HG03175 (cell line): ENCODE measurements around the gene KRTAP5-3.
"Not testable (repeated sequence)": the region's sequence is repeated elsewhere in the genome, so short reads cannot be mapped to it uniquely, and the experiment has no call there.

Experiments
- ATAC-seq: cut with Tn5 transposase; IDR thresholded peaks from one replicate; pipeline ENCODE4 v1.9.1; 2021; ENCODE audit warnings: mild to moderate bottlenecking, moderate library complexity; ENCODE audit not compliant: unreplicated experiment

The KRTAP5-3 gene

DNA sequence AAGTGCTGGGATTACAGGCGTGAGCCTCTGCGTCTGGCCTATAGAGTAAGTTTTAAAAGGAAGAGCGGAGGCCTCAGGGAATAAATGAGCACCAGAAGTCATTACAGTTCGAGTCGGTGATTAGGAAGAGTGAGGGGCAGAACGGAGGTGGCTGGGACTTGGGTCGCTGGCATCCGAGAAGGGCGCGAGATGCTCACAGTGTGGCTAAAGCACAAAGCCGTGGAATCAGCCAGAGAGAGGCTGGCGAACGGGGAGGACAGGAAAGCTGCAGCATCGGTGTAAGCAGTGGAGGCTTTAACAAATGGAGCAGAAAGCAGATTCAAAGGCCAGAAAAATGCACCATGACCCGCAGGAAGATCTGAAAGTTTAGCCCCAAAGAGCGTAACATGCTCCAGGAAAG lies 16.4 kb upstream of the KRTAP5-3 start:
- ATAC-seq = no peak

DNA sequence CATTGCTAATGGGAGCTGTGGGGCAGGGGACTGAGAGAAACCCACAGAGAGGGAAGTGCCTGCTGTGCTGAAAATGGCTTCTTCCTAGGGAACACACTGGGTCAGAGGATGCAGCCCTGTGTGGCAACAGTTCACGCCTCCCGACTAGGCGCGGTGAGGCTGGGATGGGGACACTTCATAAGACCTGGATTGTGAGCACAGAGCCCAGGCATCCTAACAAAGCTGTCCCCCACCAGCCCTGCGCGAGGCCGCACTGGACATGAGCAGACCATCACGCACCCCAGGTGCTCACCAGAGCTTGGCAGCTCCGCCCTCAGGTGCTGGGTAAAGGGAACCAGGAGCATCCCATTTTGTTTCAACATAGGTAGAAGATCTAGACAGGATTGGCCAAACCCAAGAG lies 15.5 kb upstream of the KRTAP5-3 start:
- no peak for ATAC-seq

DNA sequence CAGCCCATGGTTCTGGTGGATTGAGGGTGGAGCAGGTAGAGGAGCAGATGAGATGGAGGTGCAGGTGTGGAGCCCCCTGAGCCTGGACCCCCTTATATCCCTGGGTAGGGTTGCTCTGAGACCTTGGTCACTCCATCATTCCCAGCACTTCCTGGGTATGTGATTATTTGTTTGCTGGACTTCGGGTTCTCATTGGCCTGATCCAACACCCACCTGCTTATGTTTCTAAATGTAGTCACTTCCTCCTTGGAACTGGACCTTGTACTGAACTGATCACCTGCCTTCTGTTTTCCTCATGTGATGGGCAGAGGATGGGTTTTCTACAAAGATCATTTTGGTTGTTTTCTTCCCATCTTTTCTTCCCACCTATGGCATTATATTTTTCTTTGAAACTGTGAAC lies 13.8 kb upstream of the KRTAP5-3 start, which contains the start of gene KRTAP5-4:
Gene KRTAP5-4, minus strand, starts transcription at position 53 of the 400 bp plus-strand sequence. Its CDS starts 45 bp downstream, at position 8.
- ATAC-seq = no peak

DNA sequence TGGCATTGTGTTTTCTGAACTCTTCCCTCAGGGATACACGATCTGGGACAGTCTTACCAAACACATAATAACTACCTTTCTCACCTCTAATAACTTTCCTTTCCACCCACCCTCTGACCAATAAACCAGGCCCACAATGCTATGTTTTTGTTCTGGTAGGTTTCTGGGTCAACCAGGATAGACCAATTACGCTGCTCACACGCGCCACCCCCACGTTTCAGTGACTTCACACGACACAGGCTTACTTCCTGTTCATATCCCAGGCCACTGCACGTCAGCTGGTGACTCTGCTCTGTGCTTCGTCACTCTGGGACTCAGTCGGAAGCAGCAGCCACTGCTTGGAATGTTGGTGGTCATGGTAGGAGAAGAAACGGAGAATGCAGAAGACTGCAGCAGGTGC lies 11.2 kb upstream of the KRTAP5-3 start:
- no peak for ATAC-seq

DNA sequence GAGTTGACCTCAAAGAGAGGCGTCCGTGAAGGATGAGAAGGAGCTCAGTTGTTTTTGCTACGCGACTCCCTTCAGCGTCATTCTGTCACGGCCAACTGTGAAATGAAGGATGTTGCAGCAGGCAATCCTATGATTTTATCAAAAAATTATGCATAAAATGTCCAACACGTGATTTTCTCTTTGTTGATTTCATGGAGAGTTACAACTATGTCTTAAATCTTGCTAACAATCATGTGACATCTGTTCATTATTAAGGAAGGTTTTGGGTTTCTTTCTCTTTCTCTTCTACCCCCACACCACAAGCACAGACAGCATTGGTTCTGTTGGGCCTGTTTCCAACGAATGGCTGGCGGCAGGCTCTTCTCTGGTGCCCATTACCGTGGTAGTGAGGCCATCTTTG lies 10.0 kb upstream of the KRTAP5-3 start:
- no peak for ATAC-seq

DNA sequence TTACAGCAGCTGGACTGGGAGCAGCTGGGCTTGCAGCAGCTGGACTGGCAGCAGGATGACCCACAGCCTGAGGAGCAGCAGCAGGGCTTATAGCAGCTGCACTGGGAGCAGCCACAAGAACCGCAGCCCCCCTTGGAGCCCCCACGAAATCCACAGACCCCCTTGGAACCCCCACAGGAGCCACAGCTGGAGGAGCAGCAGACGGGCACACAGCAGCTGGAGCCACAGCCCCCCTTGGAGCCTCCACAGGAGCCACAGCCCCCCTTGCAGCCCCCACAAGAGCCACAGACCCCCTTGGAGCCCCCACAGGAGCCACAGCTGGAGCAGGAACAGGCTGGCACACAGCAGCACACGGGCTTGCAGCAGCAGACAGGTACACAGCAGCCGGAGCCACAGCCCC lies 362 bp downstream of the KRTAP5-3 start:
- not testable (repeated sequence) for ATAC-seq

DNA sequence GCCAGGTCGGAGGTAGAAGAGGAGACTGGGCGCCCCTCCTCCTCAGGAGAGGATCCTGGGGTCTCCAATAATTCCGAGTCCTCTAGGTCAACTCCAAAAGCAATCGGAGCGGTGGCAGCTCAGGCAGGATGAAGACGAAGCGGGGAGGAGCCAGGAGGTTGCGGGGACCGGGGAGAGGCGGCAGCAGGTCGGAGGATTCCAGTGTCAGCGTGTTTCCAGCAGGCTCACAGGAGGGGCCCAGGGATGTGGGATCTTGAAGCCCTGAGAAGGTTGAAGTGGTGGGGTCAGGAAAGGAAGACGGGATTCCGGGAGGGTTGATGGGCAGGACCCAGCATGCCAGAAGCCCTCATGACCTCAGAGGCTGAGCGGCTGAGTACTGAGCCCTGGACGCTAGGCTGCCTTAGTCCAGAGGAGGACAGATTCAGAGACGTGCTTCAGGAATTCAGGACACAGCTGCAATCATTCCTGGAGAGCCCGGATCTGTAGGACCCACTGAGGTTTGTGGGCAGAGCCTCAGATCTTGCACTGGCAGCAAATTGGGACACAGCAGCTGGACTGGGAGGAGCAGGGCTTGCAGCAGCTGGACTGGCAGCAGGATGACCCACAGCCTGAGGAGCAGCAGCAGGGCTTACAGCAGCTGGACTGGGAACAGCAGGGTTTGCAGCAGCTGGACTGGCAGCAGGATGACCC lies 962 bp downstream of the KRTAP5-3 start:
- not testable (repeated sequence) for ATAC-seq

DNA sequence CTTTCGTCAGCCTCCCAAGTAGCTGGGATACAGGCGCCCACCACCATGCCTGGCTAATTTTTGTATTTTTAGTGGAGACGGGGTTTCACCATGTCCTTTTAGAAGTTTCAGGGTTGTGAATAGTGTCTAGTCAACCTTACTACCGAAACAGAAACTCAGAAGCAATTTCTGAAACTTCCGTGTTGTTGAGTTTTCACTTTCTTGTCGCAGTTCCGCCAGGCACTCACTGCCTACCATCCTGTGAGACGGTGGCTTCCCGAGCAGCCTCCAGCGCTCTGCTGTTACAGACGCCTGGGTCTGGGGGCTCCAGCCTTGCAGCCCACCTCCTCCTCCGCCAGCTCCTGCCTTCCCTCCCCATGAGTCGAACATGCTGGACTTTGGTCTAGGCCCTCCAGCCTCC lies 2.3 kb downstream of the KRTAP5-3 start:
- ATAC-seq = peak; percentile 92

DNA sequence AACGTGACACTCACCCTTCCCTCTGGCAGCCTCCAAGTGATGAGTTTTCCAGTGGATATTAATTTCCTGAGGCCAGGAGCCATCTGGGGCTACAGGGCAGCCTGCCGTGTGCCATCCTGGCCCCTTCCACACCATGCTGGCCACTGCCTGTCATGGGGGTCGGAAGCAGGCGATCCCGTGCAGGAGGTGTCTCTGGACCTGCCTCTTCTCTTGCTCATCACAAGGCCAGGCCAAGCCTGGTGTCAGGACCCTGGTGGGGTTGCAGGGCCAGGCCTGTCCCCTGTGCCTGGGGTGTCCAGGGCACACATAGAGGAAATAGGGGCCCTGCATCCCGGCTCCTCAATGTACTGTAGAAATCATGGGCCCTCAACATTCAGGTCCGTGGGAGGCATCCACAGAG lies 3.6 kb downstream of the KRTAP5-3 start:
- ATAC-seq = no peak

DNA sequence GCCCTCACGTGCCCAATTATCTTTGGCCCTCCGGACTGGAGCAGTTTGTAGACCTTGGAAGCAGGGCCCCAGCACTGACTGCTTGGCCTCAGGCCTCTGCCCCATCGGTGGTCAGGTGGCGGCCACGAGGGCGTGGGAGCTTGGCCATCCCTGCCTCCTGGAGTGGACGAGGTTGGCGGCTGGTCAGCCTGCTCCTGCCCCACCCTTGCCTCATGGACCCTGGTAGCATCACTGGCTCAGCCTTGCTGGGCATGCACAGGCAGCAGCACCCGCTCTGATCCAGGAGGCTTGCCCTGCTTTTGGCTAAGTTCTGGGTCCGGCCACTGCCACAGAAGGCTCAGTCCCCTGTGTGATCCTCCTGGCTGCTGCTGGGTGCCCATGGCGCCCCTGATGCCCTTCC lies 4.1 kb downstream of the KRTAP5-3 start:
- ATAC-seq = no peak

DNA sequence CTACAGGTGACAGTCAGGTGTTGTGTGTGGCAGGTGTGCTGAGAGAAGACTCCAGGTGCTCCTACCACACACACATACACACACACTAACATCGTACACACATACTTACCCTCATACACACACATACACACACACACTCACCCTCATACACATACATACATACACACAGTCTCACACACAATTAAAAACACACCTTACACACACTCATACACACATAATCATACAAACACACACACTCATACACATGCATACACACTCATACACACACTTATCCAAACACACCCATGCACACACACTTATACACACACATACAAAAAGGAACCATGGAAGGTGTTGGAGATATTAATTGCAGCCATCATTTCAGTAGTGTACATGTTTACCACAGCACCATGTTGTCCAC lies 4.6 kb downstream of the KRTAP5-3 start:
- ATAC-seq = no peak

DNA sequence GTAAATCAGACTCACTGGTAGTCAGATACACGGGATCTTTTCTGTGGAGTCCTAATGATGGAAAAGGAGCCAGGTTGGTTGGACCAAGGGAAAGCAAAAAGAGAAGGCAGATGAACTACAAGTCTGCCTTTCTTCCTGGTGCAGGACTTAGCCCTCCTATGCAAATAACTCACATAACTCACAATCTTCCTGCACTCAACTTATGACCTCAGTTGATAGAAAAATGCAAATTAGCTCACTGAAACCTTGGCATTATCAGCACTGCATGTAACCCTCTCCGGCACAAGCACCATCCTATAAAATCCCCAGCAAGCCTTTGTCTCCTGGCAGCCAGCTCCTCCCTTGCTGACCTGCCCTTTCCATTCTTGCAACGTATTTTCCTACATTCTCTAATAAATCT lies 6.6 kb downstream of the KRTAP5-3 start:
- ATAC-seq = not testable (repeated sequence)

DNA sequence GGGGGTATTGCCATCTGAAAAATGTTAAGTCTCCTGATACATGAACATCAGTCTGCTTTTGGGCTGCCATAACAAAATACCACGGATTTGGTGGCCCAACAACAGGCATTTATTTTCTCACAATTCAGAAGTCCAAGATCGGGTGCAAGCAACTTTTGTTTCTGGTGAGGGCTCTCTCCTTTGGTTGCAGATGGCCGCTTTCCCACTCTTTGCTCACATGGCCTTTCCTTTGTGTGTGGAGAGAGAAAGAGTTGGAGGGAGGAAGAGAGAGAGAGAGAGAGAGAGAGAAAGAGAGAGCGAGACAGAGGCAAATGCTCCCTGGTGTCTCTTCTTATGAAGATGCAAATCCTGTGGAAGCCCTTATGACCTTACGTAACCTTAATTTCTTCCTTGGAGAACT lies 7.6 kb downstream of the KRTAP5-3 start:
- ATAC-seq = no peak

DNA sequence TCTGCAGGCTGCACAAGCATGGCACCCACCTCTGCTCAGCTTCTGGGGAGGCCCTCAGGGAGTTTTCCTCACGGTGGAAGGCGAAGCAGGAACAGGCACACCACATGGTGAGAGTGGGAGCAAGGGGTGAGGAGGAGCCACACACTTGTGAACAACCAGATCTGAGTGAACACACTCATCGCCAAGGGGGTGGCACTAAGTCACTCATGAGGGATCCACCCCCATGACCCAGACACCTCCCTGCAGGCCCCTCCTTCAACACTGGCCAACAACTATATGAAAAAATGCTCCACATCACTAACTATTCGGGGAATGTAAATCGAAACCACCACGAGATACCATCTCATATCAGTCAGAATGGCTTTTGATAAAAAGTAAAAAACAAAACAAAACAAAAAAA lies 9.4 kb downstream of the KRTAP5-3 start:
- ATAC-seq = no peak

DNA sequence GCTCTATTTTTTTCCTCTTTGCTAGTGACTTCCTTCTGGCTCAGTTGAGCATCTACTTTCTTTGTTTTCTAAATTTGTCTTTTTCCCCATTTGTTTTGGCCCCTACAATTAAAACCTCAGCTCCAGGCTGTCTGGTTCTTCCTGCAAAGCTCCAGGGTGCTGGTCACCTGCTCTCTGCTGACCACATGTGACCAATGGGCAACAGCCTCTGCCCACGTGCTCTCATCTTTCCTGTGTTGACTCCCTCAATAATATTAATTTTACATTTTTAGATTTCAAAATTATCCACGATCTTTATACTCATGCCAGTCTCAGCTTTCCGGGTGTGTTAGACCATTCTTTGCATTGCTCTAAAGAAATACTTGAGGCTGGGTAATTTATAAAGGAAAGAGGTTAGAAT lies 9.9 kb downstream of the KRTAP5-3 start:
- not testable (repeated sequence) for ATAC-seq

DNA sequence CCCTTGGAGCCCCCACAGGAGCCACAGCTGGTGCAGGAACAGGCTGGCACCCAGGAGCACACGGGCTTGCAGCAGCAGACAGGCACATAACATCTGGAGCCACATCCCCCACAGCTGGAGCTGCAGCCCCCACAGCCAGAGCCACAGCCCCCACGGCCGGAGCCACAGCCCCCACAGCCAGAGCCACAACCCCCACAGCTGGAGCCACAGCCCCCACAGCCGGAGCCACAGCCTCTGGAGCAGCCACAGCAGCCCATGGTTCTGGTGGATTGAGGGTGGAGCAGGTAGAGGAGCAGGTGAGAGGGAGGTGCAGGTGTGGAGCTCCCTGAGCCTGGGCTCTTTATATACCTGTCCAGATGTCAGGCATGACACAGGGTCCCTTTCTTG lies 10.3 kb downstream of the KRTAP5-3 start, which contains the start of gene KRTAP5-2:
Gene KRTAP5-2, minus strand, starts transcription at position 301 of the 387 bp plus-strand sequence. Its CDS starts 44 bp downstream, at position 257.
- ATAC-seq = no peak

DNA sequence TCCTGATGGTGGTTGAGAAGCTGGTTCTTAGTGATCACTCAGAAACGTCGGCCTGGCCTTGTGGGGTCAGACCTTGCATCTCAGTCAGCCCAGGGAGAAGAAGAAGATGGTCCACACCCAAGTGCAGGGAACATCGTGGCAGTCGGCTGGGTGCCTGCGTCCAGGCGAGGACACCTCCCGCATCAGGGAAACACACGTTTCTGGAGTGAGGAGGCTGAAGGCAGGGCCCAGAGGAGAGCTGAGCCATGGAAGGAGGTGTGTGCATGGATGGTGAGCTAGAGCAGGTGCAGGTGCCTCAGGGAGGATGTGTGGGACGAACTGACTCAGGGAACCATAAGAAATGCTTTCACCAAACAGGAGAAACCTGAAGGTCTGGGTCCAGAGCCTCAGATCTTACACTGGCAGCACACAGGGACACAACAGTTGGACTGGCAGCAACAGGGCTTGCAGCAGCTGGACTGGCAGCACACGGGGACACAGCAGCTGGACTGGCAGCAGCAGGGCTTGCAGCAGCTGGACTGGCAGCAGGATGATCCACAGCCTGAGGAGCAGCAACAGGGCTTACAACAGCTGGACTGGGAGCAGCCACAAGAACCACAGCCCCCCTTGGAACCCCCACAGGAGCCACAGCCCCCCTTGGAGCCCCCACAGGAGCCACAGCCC lies 10.8 kb downstream of the KRTAP5-3 start:
- ATAC-seq = no peak

DNA sequence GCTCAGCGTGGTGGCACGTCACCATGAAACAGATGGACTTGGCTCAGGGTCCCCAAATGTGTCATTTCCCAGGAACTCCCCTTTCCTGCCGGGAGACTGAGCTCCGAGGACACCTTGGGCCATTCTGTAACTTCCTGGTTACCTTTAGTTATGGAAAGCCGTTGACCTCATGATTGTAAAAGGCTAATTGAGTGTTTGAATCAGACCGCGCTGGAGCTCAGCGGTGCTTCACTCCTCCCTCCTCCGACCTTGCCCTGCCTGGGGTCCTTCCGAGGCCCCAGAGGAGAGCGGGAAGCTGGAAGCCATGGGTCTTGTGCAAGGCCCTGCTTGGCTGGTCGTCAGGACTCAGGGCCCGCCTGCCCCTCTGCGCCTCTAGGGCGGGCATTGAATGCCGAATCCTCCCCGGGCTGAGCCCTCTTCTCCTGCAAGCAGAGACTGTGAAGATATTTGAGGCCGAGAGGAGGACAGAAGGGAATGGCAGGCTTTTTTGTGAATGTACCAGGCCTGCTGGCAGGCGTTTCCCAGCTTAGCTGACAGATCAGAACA lies 11.6 kb downstream of the KRTAP5-3 start:
- not testable (repeated sequence) for ATAC-seq

DNA sequence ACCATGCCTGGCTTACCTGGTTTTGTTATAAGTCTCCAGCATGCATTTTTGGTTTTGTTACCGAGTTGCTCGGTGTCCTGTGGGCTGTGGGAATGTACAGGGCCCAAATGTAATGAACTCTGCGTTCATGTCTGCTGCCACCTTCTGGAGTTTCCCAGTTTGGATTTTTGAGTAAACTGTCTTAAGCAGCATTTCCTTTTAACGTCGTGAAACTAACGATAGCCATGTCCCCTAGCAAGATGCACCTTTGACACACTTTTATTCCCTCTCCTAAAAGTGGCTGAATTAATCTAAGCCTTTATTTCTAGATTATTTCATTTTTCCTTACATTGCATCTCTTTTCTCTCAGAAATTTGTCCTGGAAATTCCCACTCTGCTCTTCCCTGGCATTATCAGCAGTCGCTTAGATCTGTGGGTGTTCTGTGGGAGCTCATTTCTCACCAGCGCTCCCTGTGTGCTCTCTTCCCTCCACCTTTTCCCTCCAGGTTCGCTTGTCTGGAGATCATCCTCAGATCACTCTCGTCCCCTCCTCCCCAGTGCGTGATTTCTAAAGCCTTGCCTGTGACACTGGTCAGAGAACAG lies 12.2 kb downstream of the KRTAP5-3 start:
- ATAC-seq = not testable (repeated sequence)

DNA sequence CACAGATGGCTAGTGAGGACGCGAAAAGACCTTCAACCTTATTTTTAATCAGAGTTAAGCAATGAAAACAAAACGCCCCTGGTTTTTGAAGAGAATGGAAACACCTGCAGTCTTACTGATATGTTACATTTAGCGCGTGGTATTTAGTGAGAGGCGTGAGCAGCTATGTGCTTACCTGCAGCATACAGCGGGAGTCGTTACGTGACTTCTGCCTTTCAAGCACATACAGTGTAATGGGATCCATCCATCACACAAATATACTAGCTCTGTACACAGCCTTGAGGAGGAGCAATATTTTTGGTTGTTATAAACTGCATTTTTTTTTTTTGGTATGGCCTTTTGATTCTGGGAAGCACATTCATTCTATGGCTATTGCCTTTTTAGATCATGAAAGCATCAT lies 15.6 kb downstream of the KRTAP5-3 start:
- no peak for ATAC-seq

DNA sequence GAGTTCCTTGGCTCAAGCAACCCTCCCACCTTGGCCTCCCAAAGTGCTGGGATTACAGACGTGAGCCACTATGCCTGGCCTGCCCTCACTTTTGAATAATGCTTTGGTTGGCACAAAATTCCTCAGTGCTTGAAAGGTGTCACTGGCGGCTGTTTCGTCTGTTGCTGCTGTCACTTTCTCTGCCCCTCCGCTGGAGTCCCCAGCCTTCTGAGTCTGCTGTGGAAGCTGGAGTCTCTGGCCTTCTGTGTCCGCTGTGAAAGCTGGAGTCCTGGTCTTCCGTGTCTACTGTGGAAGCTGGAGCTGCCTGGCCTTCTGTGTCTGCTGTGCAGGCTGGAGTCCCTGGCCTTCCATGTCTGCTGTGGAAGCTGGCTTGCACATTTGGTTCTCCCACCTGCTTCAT lies 18.3 kb downstream of the KRTAP5-3 start:
- no peak for ATAC-seq
